Fibroblast of upper back skin (primary cell): Measurements from ENCODE around the gene NBEA.
"Not testable (repeated sequence)": the region's sequence is repeated elsewhere in the genome, so short reads cannot be mapped to it uniquely, and the experiment has no call there.

ENCODE experiments used
- DNase-seq: peaks from one replicate; pipeline ENCODE4 v3.0.0-alpha.2; 2013

The NBEA gene

GRCh38 chr13:35599384-35599783 lies 657.3 kb downstream of the NBEA start:
- no peak for DNase-seq

GRCh38 chr13:35600137-35600536 lies 658.1 kb downstream of the NBEA start:
- DNase-seq = peak; percentile 83

DNA sequence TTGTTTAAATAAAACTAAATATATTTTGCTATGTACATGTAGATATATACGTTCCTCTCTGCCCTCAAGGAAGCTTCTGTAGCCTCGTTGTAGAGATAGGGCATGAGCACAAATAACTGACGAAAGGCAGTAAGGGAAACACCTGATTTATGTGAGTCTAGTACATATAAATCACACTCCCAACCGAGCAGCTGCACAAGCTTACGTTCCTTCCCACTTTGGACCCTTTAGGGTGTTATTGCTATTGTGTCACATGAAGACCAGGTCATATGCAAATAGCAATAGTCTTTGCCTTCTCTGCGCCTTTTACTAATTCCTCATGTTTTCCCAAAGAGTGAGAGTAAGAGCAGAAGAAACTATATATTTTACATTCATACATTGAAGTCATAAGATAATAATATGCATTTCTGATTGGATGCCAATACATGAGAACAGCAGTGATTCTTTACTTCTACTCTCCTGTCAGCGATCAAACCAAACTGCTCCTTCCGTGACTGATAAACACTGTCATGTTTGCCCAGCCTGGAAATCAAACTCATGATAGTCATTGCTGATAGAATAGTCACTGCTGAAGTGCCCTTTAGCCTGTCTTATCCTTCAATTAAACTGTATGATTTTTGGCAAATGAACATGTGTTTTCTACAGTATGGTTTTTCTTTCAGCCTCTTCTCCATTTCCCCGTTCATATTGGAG lies 661.7 kb downstream of the NBEA start:
- no peak for DNase-seq

- DNase-seq = no peak
Observed at GRCh38 chr13:35614666-35615065, 672.6 kb downstream of the NBEA start.

DNA sequence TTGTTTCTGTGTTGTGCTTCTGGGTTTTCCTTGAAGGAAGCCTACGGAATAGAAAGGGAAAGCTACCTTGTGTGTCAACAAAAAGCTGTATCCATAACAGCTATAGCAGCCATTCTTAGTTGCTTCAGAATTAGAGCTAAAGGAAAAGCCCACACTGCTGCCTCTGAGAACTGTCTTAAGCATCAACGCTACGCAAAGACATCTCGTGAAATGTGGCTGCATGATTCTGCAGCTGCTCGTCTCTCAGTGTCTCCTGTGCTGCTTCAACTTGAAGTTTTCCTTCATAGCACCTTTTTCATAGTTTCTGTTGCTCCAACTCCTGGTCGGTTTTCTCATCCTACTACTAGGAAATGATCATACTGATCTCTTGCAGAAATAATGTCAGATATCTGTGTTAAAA lies 675.4 kb downstream of the NBEA start:
- no peak for DNase-seq

GRCh38 chr13:35618565-35619083 lies 676.6 kb downstream of the NBEA start:
- no peak for DNase-seq

GRCh38 chr13:35621989-35622388 lies 679.9 kb downstream of the NBEA start:
- peak; percentile 18 for DNase-seq

DNA sequence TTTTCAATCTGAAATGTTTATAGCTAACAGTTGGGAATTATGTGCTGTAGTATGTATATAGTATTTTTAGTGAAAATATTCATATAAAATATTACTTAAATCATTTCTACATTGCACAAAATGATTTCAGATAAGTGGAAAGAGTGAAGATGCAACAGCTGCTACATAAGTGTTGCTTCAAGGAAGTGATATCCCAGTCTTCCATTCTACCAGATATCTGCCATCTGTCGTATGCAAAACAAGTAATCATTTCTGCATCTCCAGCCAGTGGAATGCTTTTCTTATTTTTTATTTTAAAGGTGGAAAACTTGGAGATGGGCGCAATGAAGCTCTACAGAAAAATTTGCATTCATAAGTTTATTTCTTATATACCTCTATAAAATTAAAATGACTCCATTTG lies 687.0 kb downstream of the NBEA start:
- no peak for DNase-seq

GRCh38 chr13:35630551-35631275 lies 688.6 kb downstream of the NBEA start:
- peak; percentile 78 for DNase-seq

DNA sequence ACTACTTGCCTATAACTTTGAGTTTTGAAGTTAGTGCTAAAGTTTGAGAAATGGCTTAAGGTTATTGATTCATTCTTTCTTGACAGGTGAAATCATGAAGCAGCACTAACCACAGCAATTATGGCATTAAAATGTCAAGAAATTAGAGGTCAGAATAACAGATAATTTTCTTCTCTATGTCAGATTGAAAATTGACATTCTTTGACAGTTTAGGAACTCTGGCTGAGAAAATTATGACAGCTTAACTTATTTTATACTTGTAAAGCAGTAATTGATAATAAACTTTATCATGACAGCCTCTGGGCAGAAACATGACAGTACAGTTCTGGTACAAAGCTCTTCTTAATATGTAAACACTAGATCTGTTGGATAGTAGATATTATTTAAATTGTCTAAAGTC lies 689.6 kb downstream of the NBEA start:
- no peak for DNase-seq

- DNase-seq = no peak
Observed at GRCh38 chr13:35643625-35644024, 701.6 kb downstream of the NBEA start.

GRCh38 chr13:35646056-35646774 lies 704.1 kb downstream of the NBEA start:
- no peak for DNase-seq

DNA sequence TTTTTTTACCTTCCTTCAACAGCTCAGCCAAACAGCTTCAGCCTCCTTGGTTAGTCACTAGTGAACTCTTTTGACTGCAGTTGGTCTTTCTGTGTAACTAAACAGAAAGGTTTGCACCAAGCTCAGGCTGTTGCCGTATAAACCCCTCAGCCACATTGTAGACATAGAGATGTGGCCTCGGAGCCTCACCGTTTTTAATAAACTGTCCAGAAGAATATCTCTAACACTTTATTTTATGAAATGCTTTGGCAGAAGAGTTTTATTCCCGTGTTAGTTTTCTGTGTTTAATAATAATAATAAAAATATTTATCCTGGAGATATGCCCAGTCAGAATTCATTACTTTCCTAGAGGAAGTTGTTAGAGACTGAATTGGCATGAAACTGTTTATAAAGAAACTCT lies 706.1 kb downstream of the NBEA start:
- DNase-seq = peak; percentile 18

DNA sequence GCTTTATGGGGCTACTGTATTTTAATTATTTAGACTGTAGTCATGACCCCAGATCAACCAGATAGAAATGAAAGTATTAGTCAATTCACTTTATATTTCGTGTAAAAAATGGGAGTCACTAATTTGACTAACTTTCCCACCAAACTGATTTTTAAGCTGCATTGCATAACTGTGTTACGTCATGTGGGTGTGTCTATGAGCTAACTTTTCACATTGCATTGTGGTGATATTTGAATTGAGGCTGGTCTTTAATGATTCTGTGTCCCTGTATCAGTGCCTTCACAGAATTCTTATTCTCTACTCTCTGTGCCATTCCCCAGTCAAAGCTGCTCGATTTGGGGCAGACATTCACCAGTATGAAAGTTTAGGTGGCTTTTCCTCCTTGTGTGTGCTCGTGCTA lies 707.1 kb downstream of the NBEA start:
- peak; percentile 8 for DNase-seq

GRCh38 chr13:35659796-35660195 lies 717.7 kb downstream of the NBEA start:
- DNase-seq = no peak

DNA sequence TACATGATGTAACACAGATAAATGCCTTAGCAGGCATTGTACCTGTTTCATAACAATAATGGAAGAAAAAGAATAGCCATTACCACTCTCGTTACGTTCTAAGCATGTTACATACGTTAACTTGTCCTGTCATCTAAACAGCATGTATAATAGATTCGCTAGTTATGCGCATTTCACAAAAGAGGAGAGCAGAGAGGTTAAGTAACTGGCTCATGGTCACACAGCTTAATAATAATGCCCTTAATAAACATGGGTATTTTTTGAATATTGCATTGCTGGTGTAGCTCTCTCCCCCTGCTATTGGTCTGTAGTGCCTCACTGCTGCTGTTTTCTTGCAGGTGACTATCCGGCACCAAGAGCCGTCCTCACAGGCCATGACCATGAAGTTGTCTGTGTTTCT lies 722.7 kb downstream of the NBEA start:
- no peak for DNase-seq

- DNase-seq = no peak
Observed at GRCh38 chr13:35669321-35669720, 727.3 kb downstream of the NBEA start.

DNA sequence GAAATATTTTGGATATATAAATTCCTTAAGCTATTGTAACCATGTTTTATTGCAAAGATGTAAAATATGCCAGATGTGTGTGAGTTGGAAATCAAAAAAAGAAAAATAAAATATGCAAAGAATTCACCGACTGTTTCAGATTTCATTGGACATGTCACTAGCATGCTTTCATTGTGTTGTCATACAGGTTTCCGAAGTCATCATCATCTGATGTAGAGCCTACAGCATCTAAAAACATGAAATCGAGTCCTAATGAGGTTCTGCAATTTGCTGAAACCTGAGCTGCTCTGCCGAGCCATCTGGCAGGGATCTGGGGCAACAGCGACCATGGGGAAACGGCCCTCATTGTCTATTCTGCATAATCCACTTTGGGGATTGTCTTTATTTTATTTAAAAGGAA lies 730.5 kb downstream of the NBEA start:
- DNase-seq = peak; percentile 87

GRCh38 chr13:35675651-35676050 lies 733.6 kb downstream of the NBEA start:
- DNase-seq = no peak

- DNase-seq = not testable (repeated sequence)
Observed at GRCh38 chr13:35677863-35678262, 735.8 kb downstream of the NBEA start.

GRCh38 chr13:35681685-35682084 lies 739.6 kb downstream of the NBEA start:
- no peak for DNase-seq

DNA sequence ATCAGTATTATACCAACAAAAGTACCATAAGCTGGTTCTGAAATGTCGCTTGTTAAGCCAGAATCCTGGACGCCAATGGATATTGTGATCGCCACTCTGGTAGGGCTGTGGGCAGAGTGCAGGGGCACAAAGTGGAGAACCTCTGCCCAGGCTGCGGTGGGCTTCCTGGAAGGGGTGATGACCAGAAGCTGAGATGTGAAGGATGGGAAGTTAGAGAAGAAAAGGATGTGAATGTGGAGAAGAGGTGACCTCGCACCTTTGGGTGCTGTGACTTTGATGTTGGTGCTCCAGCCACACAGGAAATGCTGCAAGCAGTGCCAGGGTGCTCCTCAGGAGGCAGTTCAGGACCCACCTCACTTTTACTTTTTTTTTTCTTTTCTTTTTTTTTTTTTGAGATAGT lies 742.4 kb downstream of the NBEA start:
- no peak for DNase-seq

DNA sequence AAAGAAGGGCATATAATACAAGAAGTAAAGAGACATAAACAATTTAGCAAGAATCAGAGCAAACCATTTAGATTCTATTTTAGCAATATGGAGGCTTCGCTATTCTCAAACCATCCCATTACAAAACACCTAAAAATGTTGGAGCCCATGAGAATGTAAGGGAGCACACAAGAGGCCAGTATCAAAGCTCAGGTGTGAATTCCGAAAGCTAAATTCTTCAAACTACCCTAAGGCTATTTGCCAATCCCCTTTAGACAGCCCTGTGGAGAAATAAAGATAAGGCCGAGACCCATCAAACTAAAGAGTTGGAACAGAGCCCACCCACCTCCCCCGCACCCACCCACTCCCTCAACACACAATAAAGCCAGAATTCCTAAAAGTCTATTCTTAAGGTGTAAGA lies 745.3 kb downstream of the NBEA start:
- DNase-seq = no peak
